Spleen (tissue), 7 donors: ENCODE data around the gene TAF11L2.
"Not testable (repeated sequence)": the region's sequence is repeated elsewhere in the genome, so short reads cannot be mapped to it uniquely, and the experiment has no call there.

Experiments used
- CTCF ChIP-seq, 11 experiments: fragments of 200-600 bp in 7 of 11; fragments of 450-650 bp in 4 of 11; sonication (generic) in 4 of 11; IDR thresholded peaks in 8 of 11; conservative IDR thresholded peaks in 3 of 11; 1 replicate in 7 of 11; 2 replicates in 4 of 11; pipeline versions ENCODE4 v1.4.0 to v1.8.0; 2016 to 2021; ENCODE audit warnings: antibody characterized with exemption in 11 of 11, inconsistent platforms in 4 of 11, mild to moderate bottlenecking in 1 of 11
- POLR2A ChIP-seq, 3 donors: fragments of 450-650 bp; IDR thresholded peaks; one replicate each; pipeline ENCODE4 v1.5.1; 2017; ENCODE audit warnings: antibody characterized with exemption in 3 of 3, mild to moderate bottlenecking in 1 of 3
- POLR2AphosphoS5 ChIP-seq, 3 donors: sonication (generic); formaldehyde crosslinking; IDR thresholded peaks; one replicate each; pipeline ENCODE4 v1.5.1; 2017; ENCODE audit warnings: antibody characterized with exemption in 3 of 3
- donor health status: DM: no; HTN: no; CAD: no; lungs with moderate emphysema.
- donor health status: DM: no; HTN: no; CAD: no.
- donor health status: DM: no; HTN: no; CAD: no.

GRCh38 chr5:17518067-17518466 is 20.0 kb downstream of the TAF11L2 start, which contains the start of gene TAF11L3:
- not testable (repeated sequence) for TF ChIP-seq CTCF (IDR thresholded peaks at IDR 0.05 in 8 of 11, conservative IDR thresholded peaks at IDR 0.05 in 3 of 11); POLR2A (IDR thresholded peaks at IDR 0.05); POLR2AphosphoS5 (IDR thresholded peaks at IDR 0.05)
